Spinal cord (tissue), 10 donors: ENCODE results near the gene SLC13A1. TPM values are rescaled to one million over a fixed set of nuclear protein-coding genes. Genes with fewer than 3 reads are reported as not detected.

Experiments used
- DNase-seq, 6 donors: peaks; one replicate each; pipeline versions ENCODE4 v3.0.0 to v3.0.0-alpha.2; 2013 to 2015; ENCODE audit warnings: low spot score in 6 of 6, low read depth in 4 of 6
- H3K27ac ChIP-seq: one replicate; pipeline ENCODE4 v1.5.1; 2013; ENCODE audit warnings: low read depth, low read length, control low read depth
- H3K27me3 ChIP-seq: one replicate; pipeline ENCODE4 v1.6.1; 2013; ENCODE audit warnings: low read length; ENCODE audit not compliant: control insufficient read depth, insufficient read depth
- H3K36me3 ChIP-seq: one replicate; pipeline ENCODE4 v1.6.1; 2013; ENCODE audit warnings: low read length; ENCODE audit not compliant: control insufficient read depth, insufficient read depth
- H3K4me1 ChIP-seq: one replicate; pipeline ENCODE4 v1.6.1; 2013; ENCODE audit warnings: low read length; ENCODE audit not compliant: control insufficient read depth, insufficient read depth
- H3K4me3 ChIP-seq: one replicate; pipeline ENCODE4 v1.5.1; 2013; ENCODE audit warnings: low read depth, low read length, control low read depth
- H3K9me3 ChIP-seq: one replicate; pipeline ENCODE4 v1.6.1; 2013; ENCODE audit warnings: low read length; ENCODE audit not compliant: control insufficient read depth, insufficient read depth
- WGBS: methylation state at CpG from one replicate; pipeline ENCODE4 v1.1.5; 2013; ENCODE audit warnings: missing lambda C conversion rate; ENCODE audit not compliant: insufficient coverage; 5-methylcytosine and 5-hydroxymethylcytosine counted together
- polyA plus RNA-seq, 2 donors: library from polyadenylated mRNA; unstranded; fragments of 120-200 nt; gene quantifications; one replicate each; pipeline ENCODE4 v1.2.1, GENCODE V29; 2013; ENCODE audit not compliant: insufficient read length in 2 of 2
- total RNA-seq, 2 donors: library from RNA; depleted of rRNA in 1 of 2; stranded (reverse); fragments of 120-200 nt in 1 of 2; fragments of >200 nt in 1 of 2; gene quantifications; one replicate each; pipeline versions ENCODE4 v1.2.3 to v1.2.4, GENCODE V29; 2013 to 2014
- donor health status: healthy.

Gene SLC13A1
- total and polyA plus RNA-seq, 4 donors, result 0.15 TPM; not detected in 3

GRCh38 chr7:123220396-123220795, 20.6 kb upstream of the SLC13A1 start:
- no peaks in the 10 kb centered on the region for H3K36me3 ChIP-seq
- no peaks in the 10 kb centered on the region for H3K4me1 ChIP-seq
- no peak overlapping the region for H3K27ac ChIP-seq
- H3K9me3 ChIP-seq, result peaks cover 4% of the 10 kb centered on the region
- no peaks in the 10 kb centered on the region for H3K27me3 ChIP-seq
- DNase-seq, result no peak
- no peak overlapping the region for H3K4me3 ChIP-seq
- WGBS, result 73% methylated on average over 1 of the region's 1 CpG

- Histone ChIP-seq H3K27ac (no peak overlapping the region), H3K36me3 (no peaks in the 10 kb centered on the region), H3K9me3 (peaks cover 6% of the 10 kb centered on the region), H3K4me1 (no peaks in the 10 kb centered on the region), H3K27me3 (no peaks in the 10 kb centered on the region), H3K4me3 (no peak overlapping the region)
- no peak for DNase-seq
- no CpG with 5 or more reads among the region's 2 CpGs for WGBS
These were observed 19.1 kb upstream of the SLC13A1 start for GRCh38 chr7:123218866-123219265.

GRCh38 chr7:123216825-123217224, 17.1 kb upstream of the SLC13A1 start:
- DNase-seq, result no peak
- H3K36me3 ChIP-seq, result no peaks in the 10 kb centered on the region
- H3K9me3 ChIP-seq, result peaks cover 6% of the 10 kb centered on the region
- H3K4me1 ChIP-seq, result no peaks in the 10 kb centered on the region
- no peaks in the 10 kb centered on the region for H3K27me3 ChIP-seq
- H3K27ac ChIP-seq, result no peak overlapping the region
- no peak overlapping the region for H3K4me3 ChIP-seq
- no CpG with 5 or more reads among the region's 1 CpG for WGBS

- no peaks in the 10 kb centered on the region for H3K4me1 ChIP-seq
- peaks cover 6% of the 10 kb centered on the region for H3K9me3 ChIP-seq
- no peak for DNase-seq
- no peaks in the 10 kb centered on the region for H3K36me3 ChIP-seq
- H3K27ac ChIP-seq, result no peak overlapping the region
- WGBS, result 96% methylated on average over 2 of the region's 4 CpGs
- no peak overlapping the region for H3K4me3 ChIP-seq
- H3K27me3 ChIP-seq, result no peaks in the 10 kb centered on the region
These were observed 15.6 kb upstream of the SLC13A1 start for GRCh38 chr7:123215350-123215749.

DNA sequence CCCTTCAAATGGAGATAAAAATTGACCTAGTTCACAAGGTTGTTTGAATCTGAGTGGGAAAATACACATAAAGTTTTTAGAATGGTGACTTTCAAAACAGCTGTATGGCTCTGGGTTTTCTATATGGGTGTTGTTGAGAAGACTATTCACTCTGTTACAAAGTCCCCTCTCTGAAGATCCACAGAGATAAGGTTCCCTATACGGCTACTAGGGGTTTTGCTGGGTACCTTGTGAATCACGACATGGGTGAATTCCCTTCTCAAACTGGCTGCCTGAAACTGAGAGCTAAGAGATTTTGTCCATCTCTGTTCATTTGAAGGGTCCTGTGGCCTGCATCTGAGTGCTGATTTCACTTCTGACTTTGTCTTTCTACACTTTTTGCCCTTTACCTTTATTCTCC, 11.8 kb upstream of the SLC13A1 start:
- DNase-seq, result no peak
- H3K4me3 ChIP-seq, result no peak overlapping the region
- H3K36me3 ChIP-seq, result no peaks in the 10 kb centered on the region
- peaks cover 4% of the 10 kb centered on the region for H3K9me3 ChIP-seq
- H3K4me1 ChIP-seq, result no peaks in the 10 kb centered on the region
- no peaks in the 10 kb centered on the region for H3K27me3 ChIP-seq
- H3K27ac ChIP-seq, result no peak overlapping the region
- 100% methylated on average over 2 of the region's 2 CpGs for WGBS

GRCh38 chr7:123210986-123211385, 11.2 kb upstream of the SLC13A1 start:
- no CpG with 5 or more reads among the region's 5 CpGs for WGBS
- no peaks in the 10 kb centered on the region for H3K27me3 ChIP-seq
- peaks cover 4% of the 10 kb centered on the region for H3K9me3 ChIP-seq
- H3K4me3 ChIP-seq, result no peak overlapping the region
- no peaks in the 10 kb centered on the region for H3K36me3 ChIP-seq
- H3K4me1 ChIP-seq, result no peaks in the 10 kb centered on the region
- H3K27ac ChIP-seq, result no peak overlapping the region
- no peak for DNase-seq

DNA sequence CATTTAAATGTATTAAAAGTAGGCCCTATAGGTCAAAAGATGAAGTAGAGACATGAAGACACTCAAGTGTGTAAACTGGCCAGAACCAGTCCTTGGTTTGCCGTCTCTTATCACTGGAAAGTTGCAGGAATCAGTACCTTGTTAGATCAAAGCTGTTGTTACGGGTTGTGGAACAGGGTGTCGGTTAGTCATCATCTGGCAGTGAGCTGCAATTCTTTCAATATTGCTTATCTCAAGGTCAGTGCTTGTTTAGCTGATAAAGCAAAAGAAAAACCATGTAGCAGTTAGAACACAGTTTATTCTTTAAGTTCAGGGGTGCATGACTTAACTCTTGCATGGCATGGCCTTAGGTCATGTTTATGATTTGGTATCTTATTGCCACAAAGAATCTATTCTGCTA, 10.0 kb upstream of the SLC13A1 start:
- H3K4me1 ChIP-seq, result no peaks in the 10 kb centered on the region
- WGBS, result 88% methylated on average over 1 of the region's 3 CpGs
- no peaks in the 10 kb centered on the region for H3K36me3 ChIP-seq
- no peaks in the 10 kb centered on the region for H3K27me3 ChIP-seq
- DNase-seq, result no peak
- H3K9me3 ChIP-seq, result no peaks in the 10 kb centered on the region
- no peak overlapping the region for H3K27ac ChIP-seq
- no peak overlapping the region for H3K4me3 ChIP-seq

GRCh38 chr7:123208793-123209192, 9.0 kb upstream of the SLC13A1 start:
- DNase-seq, result peak in 2 of 6 donors; percentile 9 to 45
- Histone ChIP-seq H3K9me3 (no peaks in the 10 kb centered on the region), H3K4me3 (no peak overlapping the region), H3K27me3 (no peaks in the 10 kb centered on the region), H3K36me3 (no peaks in the 10 kb centered on the region), H3K27ac (no peak overlapping the region), H3K4me1 (no peaks in the 10 kb centered on the region)
- 71% methylated on average over 3 of the region's 3 CpGs for WGBS

DNA sequence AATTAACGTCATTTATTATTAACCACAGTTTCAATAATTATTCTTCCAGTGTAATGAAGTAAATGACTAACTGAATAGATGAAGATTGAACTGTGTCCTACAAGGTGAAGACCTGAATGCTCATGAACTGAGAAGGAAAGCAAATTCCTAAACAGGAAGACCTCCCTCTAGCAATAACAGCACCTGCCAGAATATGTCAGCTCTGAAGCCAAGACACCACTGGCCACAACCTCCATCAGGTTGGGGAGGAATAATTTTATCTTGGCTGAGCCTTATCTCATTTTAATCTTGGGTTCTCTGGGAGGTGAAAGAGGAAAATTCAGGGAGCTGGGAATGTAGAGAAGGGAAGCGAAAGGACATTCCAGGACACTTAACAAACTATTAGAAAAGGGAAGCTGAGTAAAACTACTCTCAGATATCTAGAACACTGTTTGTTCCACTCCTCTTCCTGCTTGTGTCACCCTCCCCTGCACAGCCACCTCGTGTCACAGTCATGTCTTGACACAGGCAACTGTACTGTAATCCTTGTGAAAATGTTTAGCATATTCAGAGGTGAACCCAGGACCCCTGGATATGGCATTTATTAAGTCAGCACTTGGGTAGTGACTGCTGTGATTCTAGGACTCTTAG, 4.6 kb upstream of the SLC13A1 start:
- Histone ChIP-seq H3K9me3 (no peaks in the 10 kb centered on the region), H3K4me1 (no peaks in the 10 kb centered on the region), H3K4me3 (no peak overlapping the region), H3K27me3 (no peaks in the 10 kb centered on the region), H3K36me3 (no peaks in the 10 kb centered on the region), H3K27ac (no peak overlapping the region)
- DNase-seq, result no peak
- WGBS, result no CpG with 5 or more reads among the region's 3 CpGs

GRCh38 chr7:123201901-123202300, 2.1 kb upstream of the SLC13A1 start:
- no CpG with 5 or more reads among the region's 3 CpGs for WGBS
- H3K36me3 ChIP-seq, result no peaks in the 10 kb centered on the region
- no peak overlapping the region for H3K27ac ChIP-seq
- no peak for DNase-seq
- no peaks in the 10 kb centered on the region for H3K27me3 ChIP-seq
- no peaks in the 10 kb centered on the region for H3K4me1 ChIP-seq
- H3K9me3 ChIP-seq, result no peaks in the 10 kb centered on the region
- H3K4me3 ChIP-seq, result no peak overlapping the region
